ENCODE measurements around the gene STARD3.

DNA sequence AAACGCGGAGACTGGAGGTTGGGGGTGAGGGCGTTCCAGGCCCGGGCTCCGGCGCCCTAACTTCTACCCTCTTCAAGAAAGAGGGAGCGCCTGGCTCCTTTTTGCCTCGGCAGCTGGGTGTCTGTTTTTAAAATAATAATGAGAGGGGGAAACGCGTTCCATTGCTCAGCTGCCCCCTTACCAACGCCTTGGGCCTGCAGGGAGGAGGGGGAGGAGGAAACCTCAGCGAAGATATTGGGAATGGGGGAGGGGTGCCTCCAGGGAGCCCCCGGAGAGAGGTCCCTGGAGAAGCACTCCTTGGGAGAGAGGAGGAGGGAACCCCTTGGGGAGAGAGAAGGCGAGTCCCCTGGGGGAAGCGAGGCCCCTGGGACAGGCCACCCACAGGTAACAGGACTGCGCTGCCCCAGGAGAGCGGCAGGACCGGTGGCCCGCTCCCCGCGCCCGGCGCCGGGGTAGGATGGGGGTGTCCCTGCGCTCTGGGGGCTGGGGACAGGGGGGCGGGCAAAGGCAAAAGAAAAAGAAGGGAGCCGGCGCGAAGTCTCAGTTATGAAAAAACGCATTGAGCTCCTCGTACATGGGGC, 31.9 kb upstream of the STARD3 start:
- no peak for TF ChIP-seq POLR2A (IDR thresholded peaks at IDR 0.05; ENCODE audit: low read depth, low read length)
- TF ChIP-seq, protein P1, sequence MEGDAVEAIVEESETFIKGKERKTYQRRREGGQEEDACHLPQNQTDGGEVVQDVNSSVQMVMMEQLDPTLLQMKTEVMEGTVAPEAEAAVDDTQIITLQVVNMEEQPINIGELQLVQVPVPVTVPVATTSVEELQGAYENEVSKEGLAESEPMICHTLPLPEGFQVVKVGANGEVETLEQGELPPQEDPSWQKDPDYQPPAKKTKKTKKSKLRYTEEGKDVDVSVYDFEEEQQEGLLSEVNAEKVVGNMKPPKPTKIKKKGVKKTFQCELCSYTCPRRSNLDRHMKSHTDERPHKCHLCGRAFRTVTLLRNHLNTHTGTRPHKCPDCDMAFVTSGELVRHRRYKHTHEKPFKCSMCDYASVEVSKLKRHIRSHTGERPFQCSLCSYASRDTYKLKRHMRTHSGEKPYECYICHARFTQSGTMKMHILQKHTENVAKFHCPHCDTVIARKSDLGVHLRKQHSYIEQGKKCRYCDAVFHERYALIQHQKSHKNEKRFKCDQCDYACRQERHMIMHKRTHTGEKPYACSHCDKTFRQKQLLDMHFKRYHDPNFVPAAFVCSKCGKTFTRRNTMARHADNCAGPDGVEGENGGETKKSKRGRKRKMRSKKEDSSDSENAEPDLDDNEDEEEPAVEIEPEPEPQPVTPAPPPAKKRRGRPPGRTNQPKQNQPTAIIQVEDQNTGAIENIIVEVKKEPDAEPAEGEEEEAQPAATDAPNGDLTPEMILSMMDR (IDR thresholded peaks at IDR 0.05; ENCODE audit: extremely low read depth in 1 of 2, insufficient read depth in 1 of 2, low read depth in 1 of 2, low read length in 2 of 2) = no peak
- no peak for TF ChIP-seq POLR2AphosphoS5 (IDR thresholded peaks at IDR 0.05; ENCODE audit: insufficient read depth, low read depth, low read length)
- no peak for TF ChIP-seq MYC (IDR thresholded peaks at IDR 0.05; ENCODE audit: low read depth, low read length)
- no peak for TF ChIP-seq EZH2 (IDR thresholded peaks at IDR 0.05; ENCODE audit: borderline replicate concordance, low read depth, low read length, severe bottlenecking)
- TF ChIP-seq, protein P2, sequence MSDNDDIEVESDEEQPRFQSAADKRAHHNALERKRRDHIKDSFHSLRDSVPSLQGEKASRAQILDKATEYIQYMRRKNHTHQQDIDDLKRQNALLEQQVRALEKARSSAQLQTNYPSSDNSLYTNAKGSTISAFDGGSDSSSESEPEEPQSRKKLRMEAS (IDR thresholded peaks at IDR 0.05; ENCODE audit: insufficient read depth, insufficient read length) = no peak
- TF ChIP-seq FOS (IDR thresholded peaks at IDR 0.05; ENCODE audit: borderline replicate concordance, insufficient read depth, low read length) = no peak
- TF ChIP-seq JUN (IDR thresholded peaks at IDR 0.05; ENCODE audit: borderline replicate concordance, insufficient read depth, insufficient read length, low read depth) = no peak
- TF ChIP-seq GATA2 (IDR thresholded peaks at IDR 0.05; ENCODE audit: insufficient read depth, insufficient read length, low read depth, low read length) = no peak

Measured in endothelial cell of umbilical vein (primary cell).